GM06990 (cell line): ENCODE results near the gene SPSB1.
"Not testable (repeated sequence)": the region's sequence is repeated elsewhere in the genome, so short reads cannot be mapped to it uniquely, and the experiment has no call there.

Experiments
- DNase-seq: peaks from one replicate; pipeline ENCODE4 v3.0.0-alpha.2; 2011; ENCODE audit not compliant: insufficient read length; ENCODE audit errors: extremely low read depth
- H3K27me3 ChIP-seq: replicated peaks from 2 replicates; pipeline ENCODE4 v1.6.0; 2011; ENCODE audit warnings: low read length; ENCODE audit not compliant: control insufficient read depth, insufficient read depth
- H3K36me3 ChIP-seq: 2 replicates; pipeline ENCODE4 v1.5.1; 2011; ENCODE audit warnings: low read length; ENCODE audit not compliant: control insufficient read depth, insufficient read depth
- H3K4me3 ChIP-seq: replicated peaks from 2 replicates; pipeline ENCODE4 v1.5.1; 2011; ENCODE audit warnings: low read depth, mild to moderate bottlenecking, control low read depth, low read length
- TF ChIP-seq, protein P1 (sequence below): IDR thresholded peaks from 2 replicates; pipeline ENCODE4 v1.5.1; 2011; ENCODE audit warnings: low read length, control low read depth, mild to moderate bottlenecking, inconsistent platforms; ENCODE audit not compliant: insufficient read depth, poor library complexity, severe bottlenecking

The SPSB1 gene

DNA sequence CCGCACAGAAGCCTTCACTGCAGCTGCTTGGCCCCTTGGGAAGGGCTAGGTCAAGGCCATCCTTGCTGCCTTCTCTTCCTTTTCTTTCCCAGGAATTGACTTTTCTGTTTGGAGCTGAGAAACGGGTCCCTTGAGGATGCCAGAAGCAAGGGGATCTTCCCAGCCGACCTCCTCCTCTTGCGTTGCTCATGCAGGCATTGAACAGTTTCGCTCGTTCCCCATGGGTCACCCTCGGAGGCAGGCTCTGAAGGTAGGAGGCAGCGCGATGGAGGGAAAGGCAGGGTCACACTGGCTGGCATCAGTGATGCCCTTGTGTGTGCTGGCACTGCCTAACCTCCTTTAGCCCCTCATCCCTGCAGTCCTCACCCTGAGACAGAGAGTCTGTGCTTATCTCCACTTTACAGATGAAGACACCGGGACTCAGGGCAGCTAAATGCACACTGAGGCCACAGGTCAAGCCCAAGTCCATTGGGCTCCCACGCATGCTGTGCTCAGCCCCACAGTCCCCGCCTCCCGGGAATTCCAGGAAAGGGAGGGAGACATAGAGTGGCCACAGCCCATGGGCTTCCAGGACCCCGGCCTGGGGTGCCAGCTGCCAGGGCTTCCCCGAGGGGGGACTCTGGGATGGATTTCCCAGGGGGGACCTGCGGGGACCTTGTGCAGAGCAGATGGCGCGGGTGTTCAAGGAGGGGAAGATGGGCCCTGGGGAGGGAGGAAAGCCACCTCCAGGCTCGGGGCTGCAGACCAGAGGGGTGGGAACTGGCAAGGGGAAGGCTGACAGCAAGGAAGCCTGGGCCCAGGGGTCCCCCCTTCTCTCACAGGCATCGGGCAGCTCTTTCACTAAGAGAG lies 90.2 kb downstream of the SPSB1 start:
- H3K27me3 ChIP-seq: no peaks in the 10 kb centered on the region; the same call in 1 of the 2 replicates
- H3K36me3 ChIP-seq: no peaks in the 10 kb centered on the region
- TF ChIP-seq, protein P1, sequence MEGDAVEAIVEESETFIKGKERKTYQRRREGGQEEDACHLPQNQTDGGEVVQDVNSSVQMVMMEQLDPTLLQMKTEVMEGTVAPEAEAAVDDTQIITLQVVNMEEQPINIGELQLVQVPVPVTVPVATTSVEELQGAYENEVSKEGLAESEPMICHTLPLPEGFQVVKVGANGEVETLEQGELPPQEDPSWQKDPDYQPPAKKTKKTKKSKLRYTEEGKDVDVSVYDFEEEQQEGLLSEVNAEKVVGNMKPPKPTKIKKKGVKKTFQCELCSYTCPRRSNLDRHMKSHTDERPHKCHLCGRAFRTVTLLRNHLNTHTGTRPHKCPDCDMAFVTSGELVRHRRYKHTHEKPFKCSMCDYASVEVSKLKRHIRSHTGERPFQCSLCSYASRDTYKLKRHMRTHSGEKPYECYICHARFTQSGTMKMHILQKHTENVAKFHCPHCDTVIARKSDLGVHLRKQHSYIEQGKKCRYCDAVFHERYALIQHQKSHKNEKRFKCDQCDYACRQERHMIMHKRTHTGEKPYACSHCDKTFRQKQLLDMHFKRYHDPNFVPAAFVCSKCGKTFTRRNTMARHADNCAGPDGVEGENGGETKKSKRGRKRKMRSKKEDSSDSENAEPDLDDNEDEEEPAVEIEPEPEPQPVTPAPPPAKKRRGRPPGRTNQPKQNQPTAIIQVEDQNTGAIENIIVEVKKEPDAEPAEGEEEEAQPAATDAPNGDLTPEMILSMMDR: no peak
- H3K4me3 ChIP-seq: no peak overlapping the region
- DNase-seq: no peak

DNA sequence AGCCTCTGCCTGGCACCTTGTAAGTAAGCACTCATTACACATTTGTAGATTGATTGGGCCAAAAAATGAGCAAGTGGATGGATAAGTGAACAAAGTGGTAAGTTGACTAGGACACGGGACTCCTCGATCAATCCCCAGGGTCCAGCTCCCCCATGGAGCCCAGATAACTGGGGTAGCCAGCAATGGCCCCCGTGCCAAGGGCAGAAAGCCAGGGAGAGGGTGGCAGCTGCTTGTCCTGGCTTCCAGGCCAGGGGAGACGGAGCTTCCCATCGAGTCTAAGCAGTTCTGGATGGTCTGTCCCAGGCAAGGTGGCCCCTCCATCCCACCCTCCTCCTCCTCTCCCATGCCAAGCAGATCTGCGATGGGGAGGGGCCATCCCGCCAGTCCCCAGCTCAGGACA lies 91.4 kb downstream of the SPSB1 start:
- Histone ChIP-seq H3K4me3 (no peak overlapping the region), H3K27me3 (no peaks in the 10 kb centered on the region; the same call in 1 of the 2 replicates), H3K36me3 (no peaks in the 10 kb centered on the region)
- DNase-seq: no peak
- TF ChIP-seq, protein P1: no peak

DNA sequence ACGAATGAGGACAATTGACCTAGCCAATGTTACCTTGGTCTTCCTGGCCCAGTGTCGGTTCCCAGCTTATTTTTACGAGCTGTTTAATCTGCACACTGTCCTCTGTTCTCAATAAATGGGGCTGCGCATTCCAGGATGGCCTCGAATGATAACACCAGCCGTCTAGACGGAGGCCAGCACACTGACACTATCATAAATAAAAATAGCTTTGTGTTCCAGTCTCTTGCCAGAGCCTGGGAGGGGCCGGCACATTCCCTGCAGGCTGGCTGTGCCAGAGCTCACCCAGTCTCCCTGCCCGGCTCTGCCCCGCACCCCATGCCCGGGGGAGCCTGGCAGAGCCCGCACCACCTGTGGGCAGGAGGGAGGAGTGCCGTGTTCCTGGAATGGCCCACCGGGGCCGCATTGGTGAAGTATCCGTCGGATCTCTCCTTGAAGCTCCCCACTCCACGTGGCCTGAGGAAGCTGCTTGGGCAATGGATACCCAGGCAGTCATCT lies 92.1 kb downstream of the SPSB1 start:
- Histone ChIP-seq H3K27me3 (no peaks in the 10 kb centered on the region; the same call in 1 of the 2 replicates), H3K4me3 (no peak overlapping the region), H3K36me3 (no peaks in the 10 kb centered on the region)
- no peak for DNase-seq
- TF ChIP-seq, protein P1: no peak

DNA sequence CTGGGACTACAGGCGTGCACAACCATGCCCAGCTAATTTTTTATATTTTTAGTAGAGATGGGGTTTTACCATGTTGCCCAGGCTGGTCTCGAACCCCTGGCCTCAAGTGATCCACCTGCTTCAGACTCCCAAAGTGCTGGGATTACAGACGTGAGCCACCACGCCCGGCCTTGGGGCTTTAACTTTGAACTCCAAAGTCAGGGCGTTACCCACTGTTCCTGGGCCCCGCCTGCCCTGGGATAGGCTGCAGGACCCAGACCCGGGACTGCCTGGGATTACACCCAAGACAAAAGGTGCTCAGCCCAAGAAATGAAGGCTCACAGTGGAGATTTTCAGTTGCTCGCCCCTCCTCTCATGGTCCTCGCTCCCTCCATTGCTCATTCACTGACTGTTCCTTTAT lies 92.7 kb downstream of the SPSB1 start:
- not testable (repeated sequence) for DNase-seq

DNA sequence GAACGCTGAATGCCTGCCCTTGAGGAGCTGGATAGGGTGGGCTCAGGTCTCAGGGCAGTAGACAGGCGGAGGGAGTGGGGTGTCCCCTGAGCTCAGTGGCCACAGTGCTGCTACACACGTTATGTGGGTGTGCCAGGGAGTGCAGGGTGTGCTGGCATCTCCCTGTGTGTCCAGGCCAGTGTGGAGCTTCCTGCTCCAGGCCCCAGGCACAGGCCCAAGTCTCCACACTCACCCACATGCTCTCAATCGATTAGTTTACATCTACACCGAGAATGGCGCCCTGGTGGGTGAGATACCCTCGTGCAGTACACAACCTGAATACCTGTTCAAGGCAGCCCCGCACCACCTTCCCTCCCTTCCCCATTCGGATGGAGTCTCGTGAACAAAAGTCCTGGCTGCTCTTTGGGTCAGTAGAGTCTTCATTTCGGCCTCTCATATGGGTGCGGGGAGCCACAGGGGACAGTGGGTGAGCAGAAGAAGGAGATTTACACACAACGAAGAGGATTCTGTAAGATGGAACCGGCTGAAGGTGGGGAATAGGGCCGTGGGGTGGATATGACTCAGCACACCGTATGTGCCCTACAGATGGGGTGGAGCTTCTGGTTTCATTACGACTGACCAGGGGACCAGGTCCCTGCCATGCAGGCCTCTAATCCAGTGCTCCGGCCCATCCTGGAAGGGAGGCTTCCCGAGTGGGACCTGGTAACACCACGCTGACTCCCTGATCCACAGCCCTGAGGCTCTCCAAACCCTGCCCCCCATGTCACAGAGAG lies 93.3 kb downstream of the SPSB1 start:
- no peaks in the 10 kb centered on the region for H3K36me3 ChIP-seq
- no peak overlapping the region for H3K4me3 ChIP-seq
- no peak for DNase-seq
- no peaks in the 10 kb centered on the region; the same call in 1 of the 2 replicates for H3K27me3 ChIP-seq
- TF ChIP-seq, protein P1: no peak

More for the DNA sequence above, 92.7 kb downstream of the SPSB1 start:
- not testable (repeated sequence) for H3K4me3 ChIP-seq, H3K27me3 ChIP-seq, H3K36me3 ChIP-seq
